HFF-Myc (cell line): Measurements from ENCODE around the gene TNFRSF1B.

ENCODE experiments used
- DNase-seq: peaks from one replicate; pipeline ENCODE4 v3.0.0-alpha.2; 2011; ENCODE audit warnings: low read depth; ENCODE audit errors: extremely low read depth
- H3K4me3 ChIP-seq: replicated peaks from 2 replicates; pipeline ENCODE4 v1.5.1; 2011; ENCODE audit warnings: low read depth, mild to moderate bottlenecking, control low read depth, low read length
- TF ChIP-seq, protein P1 (sequence below): IDR thresholded peaks from 2 replicates; pipeline ENCODE4 v1.5.1; 2012; ENCODE audit warnings: mild to moderate bottlenecking, low read depth, low read length, control low read depth; ENCODE audit errors: missing control alignments

The TNFRSF1B gene

GRCh38 chr1:12203216-12204007 lies 36.6 kb downstream of the TNFRSF1B start:
- TF ChIP-seq, protein P1, sequence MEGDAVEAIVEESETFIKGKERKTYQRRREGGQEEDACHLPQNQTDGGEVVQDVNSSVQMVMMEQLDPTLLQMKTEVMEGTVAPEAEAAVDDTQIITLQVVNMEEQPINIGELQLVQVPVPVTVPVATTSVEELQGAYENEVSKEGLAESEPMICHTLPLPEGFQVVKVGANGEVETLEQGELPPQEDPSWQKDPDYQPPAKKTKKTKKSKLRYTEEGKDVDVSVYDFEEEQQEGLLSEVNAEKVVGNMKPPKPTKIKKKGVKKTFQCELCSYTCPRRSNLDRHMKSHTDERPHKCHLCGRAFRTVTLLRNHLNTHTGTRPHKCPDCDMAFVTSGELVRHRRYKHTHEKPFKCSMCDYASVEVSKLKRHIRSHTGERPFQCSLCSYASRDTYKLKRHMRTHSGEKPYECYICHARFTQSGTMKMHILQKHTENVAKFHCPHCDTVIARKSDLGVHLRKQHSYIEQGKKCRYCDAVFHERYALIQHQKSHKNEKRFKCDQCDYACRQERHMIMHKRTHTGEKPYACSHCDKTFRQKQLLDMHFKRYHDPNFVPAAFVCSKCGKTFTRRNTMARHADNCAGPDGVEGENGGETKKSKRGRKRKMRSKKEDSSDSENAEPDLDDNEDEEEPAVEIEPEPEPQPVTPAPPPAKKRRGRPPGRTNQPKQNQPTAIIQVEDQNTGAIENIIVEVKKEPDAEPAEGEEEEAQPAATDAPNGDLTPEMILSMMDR = no peak

GRCh38 chr1:12204140-12204539 lies 37.3 kb downstream of the TNFRSF1B start:
- no peak for DNase-seq
- TF ChIP-seq, protein P1 = no peak
- no peak overlapping the region for H3K4me3 ChIP-seq

More at GRCh38 chr1:12203216-12204007, 36.6 kb downstream of the TNFRSF1B start:
- H3K4me3 ChIP-seq = no peak overlapping the region
- DNase-seq = no peak

GRCh38 chr1:12204754-12205658 lies 38.2 kb downstream of the TNFRSF1B start:
- TF ChIP-seq, protein P1 = no peak
- no peak overlapping the region for H3K4me3 ChIP-seq

DNA sequence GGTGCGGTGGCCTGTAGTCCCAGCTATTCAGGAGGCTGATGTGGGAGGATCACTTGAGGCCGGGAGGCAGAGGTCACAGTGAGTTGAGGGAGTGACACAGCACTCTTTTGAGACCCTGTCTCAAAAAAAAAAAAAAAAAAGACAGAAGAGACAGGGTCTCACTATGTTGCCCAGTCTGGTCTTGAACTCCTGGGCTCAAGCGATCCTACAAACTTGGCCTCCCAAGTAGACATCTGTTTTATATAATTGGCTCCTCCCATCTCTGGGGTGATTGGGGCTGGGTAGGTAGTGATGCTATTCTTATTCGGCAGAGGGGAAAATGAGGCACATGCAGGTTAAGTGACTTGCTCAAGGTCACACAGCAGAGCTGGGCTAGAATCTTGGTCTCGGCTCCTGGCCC lies 39.4 kb downstream of the TNFRSF1B start:
- TF ChIP-seq, protein P1 = no peak
- DNase-seq = no peak
- no peak overlapping the region for H3K4me3 ChIP-seq

More at GRCh38 chr1:12204754-12205658, 38.2 kb downstream of the TNFRSF1B start:
- DNase-seq = no peak

DNA sequence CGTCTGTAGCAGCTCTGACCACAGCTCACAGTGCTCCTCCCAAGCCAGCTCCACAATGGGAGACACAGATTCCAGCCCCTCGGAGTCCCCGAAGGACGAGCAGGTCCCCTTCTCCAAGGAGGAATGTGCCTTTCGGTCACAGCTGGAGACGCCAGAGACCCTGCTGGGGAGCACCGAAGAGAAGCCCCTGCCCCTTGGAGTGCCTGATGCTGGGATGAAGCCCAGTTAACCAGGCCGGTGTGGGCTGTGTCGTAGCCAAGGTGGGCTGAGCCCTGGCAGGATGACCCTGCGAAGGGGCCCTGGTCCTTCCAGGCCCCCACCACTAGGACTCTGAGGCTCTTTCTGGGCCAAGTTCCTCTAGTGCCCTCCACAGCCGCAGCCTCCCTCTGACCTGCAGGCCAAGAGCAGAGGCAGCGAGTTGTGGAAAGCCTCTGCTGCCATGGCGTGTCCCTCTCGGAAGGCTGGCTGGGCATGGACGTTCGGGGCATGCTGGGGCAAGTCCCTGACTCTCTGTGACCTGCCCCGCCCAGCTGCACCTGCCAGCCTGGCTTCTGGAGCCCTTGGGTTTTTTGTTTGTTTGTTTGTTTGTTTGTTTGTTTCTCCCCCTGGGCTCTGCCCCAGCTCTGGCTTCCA lies 40.1 kb downstream of the TNFRSF1B start:
- DNase-seq = no peak
- no peak overlapping the region for H3K4me3 ChIP-seq
- TF ChIP-seq, protein P1 = no peak

- TF ChIP-seq, protein P1 = no peak
- no peak for DNase-seq
- H3K4me3 ChIP-seq = no peak overlapping the region
These were observed 41.5 kb downstream of the TNFRSF1B start for GRCh38 chr1:12208271-12208670.
